Fibroblast of gingiva (primary cell): ENCODE measurements around the gene COX17.

Experiments used
- DNase-seq: peaks from one replicate; pipeline ENCODE4 v3.0.0-alpha.2; 2011; ENCODE audit warnings: low read depth

COX17 gene

DNA sequence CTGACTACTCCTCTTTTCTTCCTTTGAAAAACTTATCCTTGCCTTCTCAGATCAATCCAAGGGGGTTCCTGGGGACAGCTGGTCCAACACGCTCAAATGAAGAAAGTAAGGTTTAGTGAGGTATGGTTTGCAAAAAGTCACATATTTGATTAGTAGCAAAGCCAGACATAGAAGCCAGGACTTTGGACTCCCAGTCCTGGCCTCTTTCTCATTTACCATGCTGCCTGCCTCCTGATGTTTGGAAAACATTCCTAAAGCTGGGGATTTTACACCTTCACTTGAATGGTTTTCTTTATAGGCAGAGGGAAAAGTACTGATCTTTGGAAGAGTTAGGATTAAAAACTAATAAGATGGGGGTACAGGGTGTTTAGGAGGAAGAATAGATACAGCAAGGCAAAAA is 31.4 kb downstream of the COX17 start:
- DNase-seq, result no peak

GRCh38 chr3:119644481-119644880 is 32.7 kb downstream of the COX17 start:
- no peak for DNase-seq

DNA sequence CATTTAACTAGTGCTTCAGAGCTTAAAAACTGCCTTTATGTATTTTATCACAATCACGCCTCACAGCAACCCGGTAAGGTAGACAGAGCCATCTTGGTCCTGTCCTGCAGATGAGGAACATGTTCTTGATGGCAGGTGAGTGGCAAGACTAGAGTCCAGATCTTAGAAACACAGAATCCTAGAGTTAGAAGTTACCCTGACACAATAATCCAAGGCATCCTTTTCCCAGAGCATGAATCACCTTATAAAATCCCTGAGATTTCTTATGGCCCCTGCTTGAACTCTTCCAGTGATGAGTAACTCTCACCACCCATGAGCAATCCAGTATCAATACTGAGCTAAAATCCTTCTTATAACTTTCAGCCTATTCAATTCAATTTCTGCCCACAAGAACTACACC is 33.7 kb downstream of the COX17 start:
- DNase-seq, result no peak

DNA sequence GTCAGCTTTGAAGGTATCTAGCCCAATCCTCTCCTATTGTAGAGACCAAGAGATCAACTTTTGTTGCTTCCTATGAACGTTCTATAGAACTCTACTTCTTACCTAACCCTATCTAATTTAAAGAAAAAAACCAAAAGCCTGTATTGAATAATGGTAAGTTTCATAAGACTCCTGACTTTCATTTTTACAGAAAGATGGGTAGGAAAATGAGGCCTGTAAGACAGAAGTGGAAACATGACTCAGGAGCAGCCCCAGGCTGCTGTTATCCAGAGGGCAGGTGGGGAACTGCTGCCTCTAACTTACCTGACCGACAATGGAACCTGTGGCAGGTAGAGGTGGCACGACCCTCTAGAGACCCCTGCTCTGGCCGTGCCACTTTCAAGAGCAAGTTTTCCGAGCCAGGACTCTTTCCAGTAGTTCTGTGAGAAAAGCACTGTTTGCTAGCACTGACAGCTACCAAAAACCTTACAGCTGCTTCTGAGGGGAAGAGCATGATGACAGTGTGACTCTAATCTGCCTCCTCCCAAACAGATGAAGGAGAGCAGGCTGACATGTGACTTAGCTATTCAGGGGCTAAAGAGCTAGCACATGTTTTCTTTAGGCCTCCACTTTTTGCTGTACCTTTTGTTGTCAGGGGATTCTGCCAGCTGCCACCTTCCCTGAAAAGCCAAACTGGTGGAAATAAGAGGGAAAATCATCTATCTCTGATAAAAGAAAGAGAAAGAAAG is 34.3 kb downstream of the COX17 start:
- DNase-seq, result no peak

- DNase-seq, result no peak
Observed at GRCh38 chr3:119641416-119641815, 35.8 kb downstream of the COX17 start.

DNA sequence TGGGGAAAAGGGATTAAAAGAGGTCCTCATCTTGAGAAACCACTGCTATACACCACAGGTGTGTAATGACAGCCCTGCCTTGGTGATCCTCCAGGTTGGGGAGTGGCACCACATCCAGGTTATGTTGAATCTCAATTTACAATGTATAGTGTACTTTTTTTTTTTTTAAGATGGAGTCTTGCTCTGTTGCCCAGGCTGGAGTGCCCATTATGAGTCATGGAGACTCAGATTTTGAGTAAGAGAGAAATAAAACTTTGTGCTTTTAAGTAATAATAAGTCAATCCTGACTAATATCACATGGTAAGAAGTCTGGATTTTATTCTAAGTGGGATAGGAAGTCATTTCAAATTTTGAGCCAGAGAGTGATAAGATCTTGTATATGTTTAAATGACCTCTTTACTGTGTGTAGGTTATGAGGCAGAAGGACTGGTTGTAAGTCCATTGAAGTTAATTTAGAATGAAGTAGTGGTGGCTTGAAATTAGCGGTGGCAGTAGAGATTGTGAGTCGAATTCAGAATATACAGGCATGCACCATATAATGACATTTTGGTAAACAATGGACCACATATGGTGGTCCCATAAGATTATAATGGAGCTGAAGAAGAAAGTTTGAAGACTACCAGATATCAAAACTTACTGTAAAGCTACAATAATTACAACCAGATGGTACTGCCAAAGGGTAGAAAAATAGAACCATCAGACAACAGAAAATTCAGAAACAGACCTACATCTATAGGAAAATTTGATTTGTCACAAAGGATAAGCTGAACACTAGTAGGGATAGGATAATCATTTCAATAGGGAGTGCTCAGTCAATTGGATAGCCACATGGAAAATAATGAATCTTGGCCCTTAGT is 37.5 kb downstream of the COX17 start:
- DNase-seq, result no peak

- peak; percentile 60 for DNase-seq
Observed at GRCh38 chr3:119637679-119638477, 39.3 kb downstream of the COX17 start.

GRCh38 chr3:119636891-119637611 is 40.2 kb downstream of the COX17 start:
- no peak for DNase-seq

DNA sequence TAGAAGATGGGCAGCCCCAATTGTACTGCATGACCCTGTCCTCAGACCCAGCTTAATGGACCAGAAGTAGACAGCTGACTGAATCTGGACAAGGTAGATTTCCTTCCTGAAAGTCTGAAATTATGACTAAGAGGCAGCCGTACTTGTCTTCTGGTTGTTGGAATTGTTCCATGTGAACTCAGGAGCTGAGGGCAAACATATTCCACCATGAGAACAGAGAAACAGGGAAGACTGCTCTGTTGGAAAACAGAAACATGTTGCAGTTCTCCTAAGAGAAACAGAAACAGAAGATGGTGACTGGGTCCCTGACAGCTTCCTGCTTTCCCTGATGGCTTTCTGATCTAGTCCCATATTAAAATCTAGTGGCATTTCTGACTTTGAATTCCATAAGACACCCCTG is 41.0 kb downstream of the COX17 start:
- DNase-seq, result no peak

DNA sequence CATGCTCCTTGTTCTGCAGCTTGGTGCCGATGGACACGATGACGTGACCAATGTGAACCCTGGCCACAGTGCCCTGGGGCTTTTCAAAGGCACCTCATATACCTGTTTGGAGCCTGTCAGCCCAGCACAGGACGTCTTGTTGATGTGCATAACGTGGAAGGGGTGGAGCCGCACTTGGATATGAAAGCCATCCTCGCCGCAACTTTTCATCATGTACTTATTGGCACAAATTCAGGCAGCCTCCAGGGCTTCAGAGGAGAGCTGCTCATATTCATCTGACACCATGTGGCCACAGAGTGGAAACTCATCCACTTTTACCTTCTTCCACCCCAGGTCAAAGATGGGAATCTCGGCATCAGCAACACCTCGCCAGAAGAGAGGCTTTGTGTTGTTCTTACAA is 41.5 kb downstream of the COX17 start:
- no peak for DNase-seq

- no peak for DNase-seq
Observed at GRCh38 chr3:119632829-119633228, 44.4 kb downstream of the COX17 start.

DNA sequence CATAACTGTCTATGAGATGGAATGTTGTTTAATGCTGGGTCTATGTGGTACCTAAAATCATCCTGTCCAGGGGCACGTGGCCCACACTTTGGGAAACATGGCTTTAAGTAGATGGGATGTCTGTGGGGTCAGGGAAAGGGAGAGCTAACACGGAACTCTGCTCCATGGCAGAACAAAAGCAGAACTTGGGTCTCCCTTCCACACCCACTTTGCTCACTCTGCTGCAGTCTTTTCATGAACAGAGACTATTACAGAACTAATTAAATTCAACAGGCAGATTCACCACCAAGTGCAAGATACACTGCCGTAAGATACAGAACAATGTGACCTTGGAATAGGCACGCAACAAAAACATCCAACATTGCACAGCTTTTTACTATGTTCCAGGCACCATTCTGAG is 45.0 kb downstream of the COX17 start:
- no peak for DNase-seq

DNA sequence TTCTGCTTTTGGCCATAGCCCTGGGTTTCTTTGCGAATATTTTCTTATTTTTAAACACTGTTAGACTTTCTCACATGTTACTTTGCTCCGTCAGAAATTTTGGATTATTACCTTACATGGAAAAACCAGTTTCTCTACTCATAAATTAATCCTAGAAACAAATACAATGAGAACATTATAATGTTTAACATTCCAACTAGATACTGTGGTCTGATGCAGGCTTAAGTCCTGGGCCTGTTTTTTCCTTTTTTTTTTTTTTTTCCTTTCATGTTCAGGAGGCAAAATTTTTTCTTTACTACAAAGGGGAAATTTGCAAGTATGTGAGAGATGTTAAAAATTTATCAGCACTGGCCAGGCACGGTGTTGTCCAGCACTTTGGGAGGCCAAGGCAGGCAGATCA is 45.7 kb downstream of the COX17 start:
- no peak for DNase-seq

DNA sequence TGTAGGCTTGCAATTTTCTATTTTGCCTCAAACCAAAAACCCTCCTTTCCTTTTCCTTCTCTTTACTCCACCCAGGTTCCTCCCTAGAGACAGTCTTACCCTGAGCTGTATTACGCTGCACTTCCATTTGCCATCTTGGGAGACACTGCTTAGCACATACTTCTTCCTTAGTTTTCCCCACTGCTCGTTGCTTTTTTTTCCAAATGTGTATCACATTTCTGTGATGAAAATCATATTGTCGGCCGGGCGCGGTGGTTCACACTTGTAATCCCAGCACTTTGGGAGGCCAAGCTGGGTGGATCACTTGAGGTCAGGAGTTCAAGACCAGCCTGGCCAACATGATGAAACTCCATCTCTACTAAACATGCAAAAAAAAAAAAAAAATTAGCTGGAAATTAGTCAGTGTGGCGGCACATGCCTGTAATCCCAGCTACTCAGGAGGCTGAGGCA is 46.3 kb downstream of the COX17 start:
- no peak for DNase-seq

- peak; percentile 45 for DNase-seq
Observed at GRCh38 chr3:119630128-119630879, 46.9 kb downstream of the COX17 start.

DNA sequence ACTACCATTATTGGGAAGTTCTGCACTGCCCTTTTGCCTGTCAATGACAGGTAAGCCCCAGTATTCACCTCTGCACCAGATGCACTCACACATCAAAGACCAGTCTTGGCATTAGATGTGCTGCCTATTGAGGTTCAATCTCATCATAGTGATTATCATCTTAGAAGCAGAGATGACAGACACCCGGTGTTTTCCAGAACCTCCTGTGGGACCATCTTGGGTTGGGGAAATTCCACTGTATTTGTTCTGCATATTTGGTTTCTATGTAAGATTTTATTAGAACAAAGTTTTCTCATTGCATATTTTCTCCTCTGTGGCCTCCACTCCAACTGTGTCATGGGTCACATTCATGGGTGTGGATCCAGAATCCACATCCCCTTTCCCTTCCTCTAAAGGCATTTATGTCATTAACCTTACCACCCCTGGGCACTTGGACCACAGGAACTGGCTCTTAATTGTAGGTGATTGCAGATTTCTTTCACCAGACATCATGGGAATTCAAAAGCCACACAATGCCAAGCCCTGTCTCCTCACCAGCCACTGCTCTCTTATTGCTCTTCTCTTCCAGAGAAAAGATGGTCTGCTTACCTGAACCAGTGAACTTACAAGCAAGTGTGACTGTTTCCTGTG is 48.3 kb downstream of the COX17 start:
- peak; percentile 8 for DNase-seq

- DNase-seq, result no peak
Observed at GRCh38 chr3:119628390-119628789, 48.8 kb downstream of the COX17 start.

DNA sequence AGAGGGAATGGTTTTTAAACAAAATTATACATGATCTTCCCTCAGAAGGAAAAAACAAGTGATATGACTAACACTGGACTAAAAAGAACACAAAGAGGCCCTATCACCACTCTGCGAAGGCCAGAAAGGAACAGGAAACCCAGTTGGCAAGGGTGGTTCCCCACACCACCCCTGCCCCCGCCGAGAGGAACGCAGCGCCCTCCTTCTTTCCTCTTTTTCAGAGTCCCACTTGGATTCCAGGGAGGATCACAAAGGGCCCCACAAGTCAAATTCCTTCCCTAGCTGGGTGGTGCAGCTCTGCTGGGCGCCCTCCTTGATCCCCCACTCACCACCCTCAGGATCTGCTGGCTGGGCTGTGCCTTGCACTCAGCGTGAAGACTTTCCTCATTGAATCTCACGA is 49.7 kb downstream of the COX17 start:
- no peak for DNase-seq

GRCh38 chr3:119626196-119626595 is 51.0 kb downstream of the COX17 start:
- no peak for DNase-seq

- DNase-seq, result no peak
Observed at GRCh38 chr3:119625451-119626153, 51.6 kb downstream of the COX17 start.
